AG20443 (cell line): ENCODE results near the gene SLC2A6.
A peak's percentile ranks its signal among the peaks of the same experiment; 100 is the strongest.

Experiments used
- DNase-seq: peaks from one replicate; pipeline ENCODE4 v3.0.0; 2012; ENCODE audit warnings: low spot score, mixed read lengths

Gene SLC2A6

DNA sequence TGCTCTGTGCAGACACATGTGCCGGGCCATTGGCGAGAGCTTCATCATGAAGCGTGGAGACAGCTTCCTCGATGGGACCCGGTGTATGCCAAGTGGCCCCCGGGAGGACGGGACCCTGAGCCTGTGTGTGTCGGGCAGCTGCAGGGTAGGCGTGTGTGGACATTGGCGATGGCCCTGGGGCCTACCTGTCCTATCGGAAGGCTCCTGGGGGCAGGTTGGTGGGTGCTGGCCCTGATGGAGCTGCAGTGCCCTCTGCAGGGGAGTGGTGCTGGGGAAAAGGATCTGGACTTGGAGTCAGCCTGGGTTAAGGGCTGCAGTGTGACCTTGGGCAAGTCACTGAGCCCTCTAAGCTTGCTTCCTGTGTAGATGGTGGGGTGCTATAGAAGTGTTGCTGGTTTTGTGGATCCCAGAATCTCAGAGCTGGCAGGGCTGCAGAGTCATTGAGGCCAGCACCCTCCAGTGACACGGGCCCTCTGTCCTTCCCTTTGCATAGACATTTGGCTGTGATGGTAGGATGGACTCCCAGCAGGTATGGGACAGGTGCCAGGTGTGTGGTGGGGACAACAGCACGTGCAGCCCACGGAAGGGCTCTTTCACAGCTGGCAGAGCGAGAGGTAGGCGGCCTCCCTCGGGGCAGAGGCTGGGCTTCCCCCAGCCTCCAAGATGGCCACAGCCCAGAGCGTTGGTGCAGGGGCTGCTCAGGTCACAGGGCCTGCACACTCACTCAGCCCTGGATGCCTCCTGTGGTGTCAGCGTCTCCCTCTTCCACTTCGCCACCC, 41.0 kb downstream of the SLC2A6 start:
- no peak for DNase-seq

DNA sequence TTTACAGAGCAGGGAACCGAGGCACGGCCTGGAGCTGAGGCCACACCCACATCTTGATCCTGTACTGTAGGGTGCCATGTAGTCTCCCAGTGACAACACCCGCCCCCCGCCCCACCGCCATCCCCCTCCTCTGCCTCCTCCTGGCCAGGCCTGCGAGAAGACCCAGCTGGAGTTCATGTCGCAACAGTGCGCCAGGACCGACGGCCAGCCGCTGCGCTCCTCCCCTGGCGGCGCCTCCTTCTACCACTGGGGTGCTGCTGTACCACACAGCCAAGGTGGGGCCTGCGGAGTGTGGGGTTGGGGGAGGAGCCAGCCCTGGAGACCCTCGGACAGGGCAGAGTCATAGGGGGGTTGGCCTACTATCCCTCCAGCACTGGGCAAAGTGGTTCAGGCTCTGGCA, 42.2 kb downstream of the SLC2A6 start:
- DNase-seq, result no peak

DNA sequence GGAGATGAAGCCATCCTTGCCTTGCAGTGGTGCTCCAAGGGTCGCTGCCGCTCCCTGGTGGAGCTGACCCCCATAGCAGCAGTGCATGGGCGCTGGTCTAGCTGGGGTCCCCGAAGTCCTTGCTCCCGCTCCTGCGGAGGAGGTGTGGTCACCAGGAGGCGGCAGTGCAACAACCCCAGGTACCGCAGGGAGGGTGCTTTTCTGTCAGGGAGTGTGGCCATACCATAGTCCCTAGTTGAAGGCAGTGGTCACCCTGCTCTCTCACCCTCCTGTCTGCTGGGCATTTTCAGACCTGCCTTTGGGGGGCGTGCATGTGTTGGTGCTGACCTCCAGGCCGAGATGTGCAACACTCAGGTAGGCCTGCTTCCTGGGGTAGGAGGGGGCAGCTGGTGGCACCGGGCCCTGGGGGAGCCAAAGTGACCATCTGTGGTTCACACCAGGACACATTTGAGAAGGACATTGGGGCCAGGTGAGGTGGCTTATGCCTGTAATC, 45.5 kb downstream of the SLC2A6 start:
- no peak for DNase-seq

DNA sequence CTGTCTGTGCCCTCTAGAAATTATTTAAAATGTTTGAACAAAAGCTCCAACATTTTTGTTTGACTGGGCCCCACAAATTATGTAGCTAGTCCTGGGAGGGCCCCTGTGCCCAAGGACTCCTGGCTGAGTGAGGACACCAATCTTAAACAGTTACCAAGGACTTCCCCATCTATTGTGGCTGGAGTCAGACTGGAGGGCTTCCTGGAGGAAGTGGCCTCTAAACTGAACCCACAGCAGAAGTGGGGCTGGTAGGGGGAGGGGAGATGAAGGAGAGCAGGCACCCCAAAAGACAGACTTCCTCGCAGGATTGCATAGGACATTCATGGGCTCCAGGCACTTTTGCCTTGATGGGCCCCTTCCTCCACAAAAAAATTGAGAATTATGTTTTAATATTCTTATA, 48.7 kb downstream of the SLC2A6 start:
- DNase-seq, result no peak

DNA sequence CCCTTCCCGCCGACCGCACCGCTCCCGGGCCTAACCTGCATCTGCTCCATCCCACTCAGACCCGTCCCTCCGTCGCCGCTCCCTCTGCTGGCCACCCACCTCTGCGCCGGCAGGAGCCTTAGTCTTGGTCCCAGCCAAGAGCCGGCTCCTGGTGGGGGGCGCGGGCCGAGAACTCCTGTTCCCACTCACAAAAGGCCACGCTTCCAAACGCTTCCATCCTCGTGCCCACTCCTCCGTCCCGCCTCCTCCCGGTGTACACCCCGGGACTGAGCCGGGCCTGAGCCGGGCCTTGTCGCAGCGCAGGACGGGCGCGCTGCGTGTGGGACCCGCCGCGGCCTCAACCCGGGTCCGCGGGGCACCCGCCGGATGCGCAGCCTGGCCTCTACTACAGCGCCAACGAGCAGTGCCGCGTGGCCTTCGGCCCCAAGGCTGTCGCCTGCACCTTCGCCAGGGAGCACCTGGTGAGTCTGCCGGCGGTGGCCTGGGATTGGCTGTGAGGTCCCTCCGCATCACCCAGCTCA, 49.2 kb downstream of the SLC2A6 start:
- peak; percentile 65 for DNase-seq

DNA sequence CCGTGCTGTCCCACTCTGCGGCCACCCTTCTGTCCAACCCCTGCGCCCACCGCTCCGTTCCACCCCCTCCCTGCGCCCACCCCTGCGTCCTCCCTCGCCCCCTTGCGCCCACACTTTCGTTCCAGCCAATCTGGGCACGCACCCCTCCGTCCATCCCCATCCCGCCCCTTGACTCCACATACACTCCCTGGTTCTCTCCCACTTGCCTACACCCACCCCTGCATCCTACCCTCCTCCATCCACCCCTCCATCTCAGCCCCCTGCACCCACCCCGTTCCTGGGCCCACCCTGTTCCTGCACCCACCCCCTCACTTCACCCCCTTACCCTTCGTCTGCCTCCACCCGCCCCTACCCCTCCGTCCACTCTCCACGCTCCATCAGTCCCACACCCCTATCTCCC, 49.7 kb downstream of the SLC2A6 start:
- DNase-seq, result no peak

DNA sequence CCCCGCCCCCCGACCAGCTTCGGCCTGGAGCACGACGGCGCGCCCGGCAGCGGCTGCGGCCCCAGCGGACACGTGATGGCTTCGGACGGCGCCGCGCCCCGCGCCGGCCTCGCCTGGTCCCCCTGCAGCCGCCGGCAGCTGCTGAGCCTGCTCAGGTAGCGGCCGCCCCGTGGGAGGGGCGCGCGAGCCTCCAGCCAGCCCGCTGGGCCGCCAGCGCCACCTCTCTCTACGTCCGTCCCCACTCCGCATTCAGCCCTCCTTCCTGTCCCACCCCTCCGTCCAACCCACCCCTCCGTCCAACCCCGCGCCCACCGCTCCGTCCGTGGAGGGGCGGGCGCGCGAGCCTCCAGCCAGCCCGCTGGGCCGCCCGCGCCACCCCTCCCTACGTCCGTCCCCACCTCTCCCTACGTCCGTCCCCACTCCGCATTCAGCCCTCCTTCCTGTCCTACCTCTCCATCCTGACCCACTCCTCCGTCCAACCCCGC, 50.2 kb downstream of the SLC2A6 start:
- DNase-seq, result peak; percentile 55

DNA sequence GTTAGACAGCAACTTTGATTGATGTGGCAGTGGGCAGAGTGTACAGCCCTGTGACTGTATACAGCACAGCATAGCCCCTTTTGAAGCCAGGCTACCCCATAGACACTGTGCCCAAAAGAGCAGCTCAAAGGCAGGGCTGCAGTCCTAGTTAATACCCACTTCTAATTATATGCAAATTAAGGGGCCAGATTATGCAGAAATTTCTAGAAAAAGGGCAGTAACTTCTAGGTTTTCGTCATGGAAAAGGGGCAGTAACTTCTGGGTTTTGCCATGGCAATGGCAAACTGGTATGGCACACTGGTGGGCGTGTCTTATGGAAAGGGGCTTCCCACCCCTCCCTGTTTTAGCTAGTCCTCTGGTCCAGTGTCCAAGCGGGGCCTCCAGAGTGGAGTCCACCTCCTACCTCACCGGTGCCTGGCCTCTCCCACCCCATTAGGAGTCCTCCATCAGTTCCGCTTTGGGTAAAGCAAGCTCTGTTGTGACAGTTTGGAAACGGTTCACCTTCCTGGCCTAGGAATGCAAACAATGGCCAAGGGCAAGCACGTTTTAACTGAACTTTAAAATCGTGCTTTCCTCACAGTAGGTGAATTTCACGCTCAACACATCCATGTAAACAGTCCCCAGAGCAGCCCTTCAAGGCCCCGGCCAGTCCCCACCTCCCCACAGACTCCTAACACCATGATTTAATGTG, 51.1 kb downstream of the SLC2A6 start:
- no peak for DNase-seq

DNA sequence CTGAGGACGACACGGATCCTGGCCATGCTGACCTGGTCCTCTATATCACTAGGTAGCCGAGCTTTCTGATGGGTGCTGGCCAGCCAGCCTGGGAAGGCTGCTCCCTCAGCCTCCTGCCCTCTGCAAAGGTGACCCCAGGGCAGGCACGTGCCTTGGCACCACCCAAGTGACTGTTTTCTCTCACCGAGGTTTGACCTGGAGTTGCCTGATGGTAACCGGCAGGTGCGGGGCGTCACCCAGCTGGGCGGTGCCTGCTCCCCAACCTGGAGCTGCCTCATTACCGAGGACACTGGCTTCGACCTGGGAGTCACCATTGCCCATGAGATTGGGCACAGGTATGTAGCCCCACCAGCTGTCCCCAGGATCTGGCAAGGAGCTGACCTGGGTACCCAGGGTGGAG, 52.9 kb downstream of the SLC2A6 start:
- no peak for DNase-seq

DNA sequence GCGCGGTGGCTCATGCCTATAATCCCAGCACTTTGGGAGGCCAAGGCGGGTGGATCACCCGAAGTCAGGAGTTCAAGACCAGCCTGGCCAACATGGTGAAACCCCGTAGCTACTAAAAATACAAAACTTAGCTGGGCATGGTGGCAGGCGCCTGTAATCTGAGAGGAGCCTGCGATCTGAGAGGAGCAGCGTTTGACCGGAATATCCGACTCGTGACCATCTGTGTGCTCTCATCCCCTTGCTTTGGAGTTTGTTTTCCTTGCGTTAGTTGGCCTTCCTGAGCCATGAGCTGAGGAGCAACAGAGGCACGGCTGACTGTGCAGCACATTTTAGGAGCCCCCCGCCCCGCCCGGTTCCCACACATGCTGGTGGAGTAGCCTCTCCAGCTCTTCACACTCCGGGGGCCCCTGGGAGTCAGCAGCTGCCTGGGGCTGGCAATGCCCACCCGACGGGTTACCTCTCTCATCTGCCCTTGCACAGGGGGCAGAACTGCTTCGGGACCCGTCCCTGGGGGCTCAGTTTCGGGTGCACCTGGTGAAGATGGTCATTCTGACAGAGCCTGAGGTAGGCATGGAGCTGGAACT, 53.8 kb downstream of the SLC2A6 start:
- no peak for DNase-seq

DNA sequence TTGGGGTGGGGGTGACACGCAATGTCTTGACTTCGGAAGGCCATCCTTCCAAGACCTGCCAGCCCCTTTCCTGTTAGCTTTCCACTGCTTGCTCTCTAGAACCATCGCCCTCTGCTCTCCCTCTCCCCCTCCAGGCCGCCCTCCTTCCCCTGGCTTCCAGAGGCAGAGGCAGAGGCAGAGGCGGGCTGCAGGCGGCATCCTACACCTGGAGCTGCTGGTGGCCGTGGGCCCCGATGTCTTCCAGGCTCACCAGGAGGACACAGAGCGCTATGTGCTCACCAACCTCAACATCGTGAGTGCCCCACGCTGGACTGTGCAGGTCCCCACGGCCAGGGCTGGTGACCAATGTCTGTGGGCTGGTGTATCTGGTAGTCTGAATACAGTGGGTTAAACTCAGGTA, 54.7 kb downstream of the SLC2A6 start:
- DNase-seq, result no peak

DNA sequence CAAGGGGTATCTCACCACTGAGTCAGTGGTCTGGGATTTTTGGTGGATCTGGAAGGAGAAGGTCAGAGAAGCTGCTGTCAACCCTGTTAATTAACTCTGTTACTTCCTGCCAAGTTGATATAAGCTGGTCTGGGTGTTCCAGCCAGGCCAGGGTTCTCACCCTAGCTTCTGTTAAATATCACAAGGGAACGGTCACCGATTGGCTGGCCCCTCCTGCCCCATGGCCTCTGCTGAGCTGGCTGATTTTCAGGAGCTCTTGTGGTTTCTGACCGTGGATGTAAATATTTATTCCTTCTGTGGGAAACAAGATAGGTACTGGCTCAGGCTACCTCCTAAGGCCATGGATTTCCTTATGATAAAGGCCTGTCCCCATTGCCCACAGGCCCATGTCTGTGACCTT, 55.7 kb downstream of the SLC2A6 start:
- DNase-seq, result no peak

DNA sequence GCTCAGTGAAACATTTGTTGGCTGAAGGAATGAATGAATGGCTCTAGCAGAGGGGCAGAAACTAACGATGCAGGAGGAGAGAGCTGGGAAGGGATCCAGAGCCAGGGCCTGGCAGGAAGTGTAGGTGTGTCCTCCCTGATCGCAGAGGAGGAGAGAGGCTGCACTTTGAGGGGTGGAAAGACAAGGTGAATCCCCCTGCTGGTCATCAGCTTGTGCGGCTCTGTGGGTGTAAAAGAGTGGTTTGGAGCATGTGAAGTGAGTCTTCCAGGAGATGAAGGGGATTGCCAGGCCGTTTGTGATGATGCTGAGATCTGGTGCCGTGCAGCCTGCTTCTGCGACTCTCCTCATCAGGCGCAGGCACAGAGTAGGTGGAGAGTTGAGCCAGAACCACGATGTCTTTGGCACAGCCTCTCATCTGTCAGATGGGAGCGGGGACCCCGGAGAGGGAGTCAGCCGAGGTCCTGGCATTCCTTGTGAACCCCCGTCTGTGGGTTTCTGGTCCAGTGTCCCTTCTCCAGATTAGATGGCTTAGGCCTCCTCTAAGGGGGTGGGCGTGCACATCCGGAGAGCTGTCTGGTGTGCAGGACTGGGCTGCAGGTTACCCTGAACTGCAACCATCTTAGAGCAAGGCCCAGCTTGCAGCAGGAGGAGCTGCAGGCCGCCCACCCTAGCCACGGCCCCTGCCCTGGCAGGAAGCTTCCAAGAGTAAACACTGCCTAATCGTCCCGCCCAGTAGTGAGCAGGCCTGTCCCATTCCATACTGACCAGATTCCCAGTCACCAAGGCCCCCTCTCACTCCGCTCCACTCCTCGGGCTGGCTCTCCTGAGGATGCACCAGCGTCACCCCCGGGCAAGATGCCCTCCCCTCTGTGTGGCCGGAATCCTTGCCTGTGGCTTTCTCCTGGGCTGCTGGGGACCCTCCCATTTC, 57.0 kb downstream of the SLC2A6 start, which contains the start of gene ADAMTS13:
Gene ADAMTS13 (plus strand): TSS at position 753 of the 928 bp plus-strand sequence. CDS start 77 bp downstream, at position 830.
- DNase-seq, result no peak
